ENCODE results near the gene STUM.

DNA sequence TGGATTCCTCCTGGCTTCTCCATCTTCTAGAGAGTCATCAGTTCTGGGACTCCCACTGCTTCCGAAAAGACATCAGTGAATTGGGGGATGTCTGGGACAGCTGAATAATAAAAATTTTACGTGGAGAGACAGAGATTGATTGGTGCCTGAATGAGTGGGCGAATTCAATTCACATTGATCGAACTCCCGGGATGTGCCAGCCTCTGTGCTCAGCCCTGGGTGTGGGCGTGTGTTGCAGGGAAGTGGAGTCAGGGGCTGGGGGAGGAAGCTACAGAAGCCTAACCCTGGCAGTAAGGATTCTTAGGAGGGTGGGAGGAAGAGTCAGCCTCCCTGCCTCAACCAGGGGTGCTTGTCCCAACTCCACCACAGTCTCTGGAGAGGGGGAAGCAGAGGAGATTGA is 18.0 kb upstream of the STUM start:
- TF ChIP-seq, protein P1, sequence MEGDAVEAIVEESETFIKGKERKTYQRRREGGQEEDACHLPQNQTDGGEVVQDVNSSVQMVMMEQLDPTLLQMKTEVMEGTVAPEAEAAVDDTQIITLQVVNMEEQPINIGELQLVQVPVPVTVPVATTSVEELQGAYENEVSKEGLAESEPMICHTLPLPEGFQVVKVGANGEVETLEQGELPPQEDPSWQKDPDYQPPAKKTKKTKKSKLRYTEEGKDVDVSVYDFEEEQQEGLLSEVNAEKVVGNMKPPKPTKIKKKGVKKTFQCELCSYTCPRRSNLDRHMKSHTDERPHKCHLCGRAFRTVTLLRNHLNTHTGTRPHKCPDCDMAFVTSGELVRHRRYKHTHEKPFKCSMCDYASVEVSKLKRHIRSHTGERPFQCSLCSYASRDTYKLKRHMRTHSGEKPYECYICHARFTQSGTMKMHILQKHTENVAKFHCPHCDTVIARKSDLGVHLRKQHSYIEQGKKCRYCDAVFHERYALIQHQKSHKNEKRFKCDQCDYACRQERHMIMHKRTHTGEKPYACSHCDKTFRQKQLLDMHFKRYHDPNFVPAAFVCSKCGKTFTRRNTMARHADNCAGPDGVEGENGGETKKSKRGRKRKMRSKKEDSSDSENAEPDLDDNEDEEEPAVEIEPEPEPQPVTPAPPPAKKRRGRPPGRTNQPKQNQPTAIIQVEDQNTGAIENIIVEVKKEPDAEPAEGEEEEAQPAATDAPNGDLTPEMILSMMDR (optimal IDR thresholded peaks at IDR 0.05 in 1 of 3, IDR thresholded peaks at IDR 0.05 in 1 of 3, conservative IDR thresholded peaks at IDR 0.05 in 1 of 3; ENCODE audit: extremely low read depth in 1 of 3, insufficient read depth in 2 of 3, low read length in 3 of 3), result no peak
- no peak for TF ChIP-seq EZH2 (IDR thresholded peaks at IDR 0.05; ENCODE audit: low read length)

Measured in keratinocyte (primary cell).